Bronchial epithelial cell (primary cell): Measurements from ENCODE around the gene SRP68. TPM values are rescaled to one million over a fixed set of nuclear protein-coding genes. Genes with fewer than 3 reads are reported as not detected.
"Not testable (repeated sequence)": the region's sequence is repeated elsewhere in the genome, so short reads cannot be mapped to it uniquely, and the experiment has no call there.

Source experiments
- DNase-seq: peaks from one replicate; pipeline ENCODE4 v3.0.0-alpha.2; 2010; ENCODE audit warnings: low read depth
- FAIRE-seq: peaks from 2 replicates; lab custom pipeline; 2011; peaks lifted over from hg19 to GRCh38; lab: Jason Lieb, UNC
- H3K27me3 ChIP-seq: 2 replicates; pipeline ENCODE4 v1.5.1; 2011; ENCODE audit warnings: low read length; ENCODE audit not compliant: control insufficient read depth, insufficient read depth
- H3K36me3 ChIP-seq: 2 replicates; pipeline ENCODE4 v1.5.1; 2011; ENCODE audit warnings: low read length; ENCODE audit not compliant: control insufficient read depth, insufficient read depth
- H3K4me3 ChIP-seq: 2 replicates; pipeline ENCODE4 v1.5.1; 2011; ENCODE audit warnings: mild to moderate bottlenecking, low read depth, low read length, control low read depth
- total RNA-seq: library from RNA; depleted of rRNA; stranded (reverse); fragments of >200 nt; gene quantifications from 2 replicates; pipeline ENCODE4 v1.2.1, GENCODE V29; 2014
- TF ChIP-seq, protein P1 (sequence below): IDR thresholded peaks from 2 replicates; pipeline ENCODE4 v1.5.1; 2011; ENCODE audit warnings: mild to moderate bottlenecking, moderate library complexity, low read length, control low read depth, inconsistent platforms; ENCODE audit not compliant: insufficient read depth, severe bottlenecking

Gene SRP68
- total RNA-seq, 1 donor from 2014 or later, result 42.9 TPM

DNA sequence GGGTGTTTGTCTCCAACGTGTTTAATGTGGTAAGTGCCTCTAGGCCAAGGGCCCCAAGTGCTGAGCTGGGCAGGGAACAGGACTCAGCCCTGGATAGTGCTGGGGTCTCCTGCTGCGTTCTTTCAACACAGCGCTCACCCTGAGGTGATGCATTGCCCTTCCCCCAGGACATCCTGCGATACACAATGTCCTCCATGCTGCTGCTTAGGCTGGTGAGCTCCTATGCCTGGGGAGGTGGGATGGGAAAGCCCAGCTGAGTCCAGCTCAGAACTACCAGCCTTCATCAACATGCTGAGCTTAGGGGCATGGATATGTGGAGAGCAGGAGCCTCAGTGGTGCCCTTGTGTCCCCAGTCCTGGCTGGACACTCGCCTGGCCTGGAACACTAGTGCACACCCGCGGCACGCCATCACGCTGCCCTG lies 7.2 kb upstream of the SRP68 start:
- FAIRE-seq, result no peak
- Histone ChIP-seq H3K4me3 (no peak overlapping the region), H3K36me3 (peaks cover 8% of the 10 kb centered on the region), H3K27me3 (peaks cover 48% of the 10 kb centered on the region)
- TF ChIP-seq, protein P1, sequence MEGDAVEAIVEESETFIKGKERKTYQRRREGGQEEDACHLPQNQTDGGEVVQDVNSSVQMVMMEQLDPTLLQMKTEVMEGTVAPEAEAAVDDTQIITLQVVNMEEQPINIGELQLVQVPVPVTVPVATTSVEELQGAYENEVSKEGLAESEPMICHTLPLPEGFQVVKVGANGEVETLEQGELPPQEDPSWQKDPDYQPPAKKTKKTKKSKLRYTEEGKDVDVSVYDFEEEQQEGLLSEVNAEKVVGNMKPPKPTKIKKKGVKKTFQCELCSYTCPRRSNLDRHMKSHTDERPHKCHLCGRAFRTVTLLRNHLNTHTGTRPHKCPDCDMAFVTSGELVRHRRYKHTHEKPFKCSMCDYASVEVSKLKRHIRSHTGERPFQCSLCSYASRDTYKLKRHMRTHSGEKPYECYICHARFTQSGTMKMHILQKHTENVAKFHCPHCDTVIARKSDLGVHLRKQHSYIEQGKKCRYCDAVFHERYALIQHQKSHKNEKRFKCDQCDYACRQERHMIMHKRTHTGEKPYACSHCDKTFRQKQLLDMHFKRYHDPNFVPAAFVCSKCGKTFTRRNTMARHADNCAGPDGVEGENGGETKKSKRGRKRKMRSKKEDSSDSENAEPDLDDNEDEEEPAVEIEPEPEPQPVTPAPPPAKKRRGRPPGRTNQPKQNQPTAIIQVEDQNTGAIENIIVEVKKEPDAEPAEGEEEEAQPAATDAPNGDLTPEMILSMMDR, result no peak
- DNase-seq, result no peak

DNA sequence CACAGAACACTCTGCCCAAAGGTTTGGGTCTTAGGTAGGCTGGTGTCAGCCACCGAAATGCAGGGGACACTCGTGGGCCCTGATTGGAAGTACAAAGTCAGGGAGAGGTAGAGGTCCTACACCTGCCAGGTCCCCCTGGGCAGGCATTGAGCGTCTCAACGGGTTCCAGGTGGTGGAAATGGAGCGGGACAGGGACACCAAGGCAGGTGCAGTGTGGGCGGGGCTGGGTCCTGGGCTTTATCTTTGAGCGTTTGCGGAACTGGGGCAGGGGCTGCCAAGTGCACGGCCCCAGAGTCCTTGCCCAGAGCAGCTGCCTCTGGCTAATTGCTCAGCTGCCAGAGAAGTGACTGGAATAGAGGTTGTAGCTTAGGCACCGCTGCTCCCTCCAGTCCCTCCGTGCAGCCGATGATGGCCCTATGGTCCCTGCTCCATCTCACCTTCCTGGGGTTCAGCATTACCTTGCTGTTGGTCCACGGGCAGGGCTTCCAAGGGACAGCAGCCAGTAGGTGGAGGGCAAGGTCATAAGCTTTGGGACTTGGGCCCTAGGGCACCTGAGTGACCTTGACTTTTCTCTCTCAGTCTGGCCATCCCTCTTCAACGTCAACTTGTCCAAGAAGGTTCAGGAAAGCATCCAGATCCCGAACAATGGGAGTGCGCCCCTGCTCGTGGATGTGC lies 6.7 kb upstream of the SRP68 start, which contains the start of gene ZACN:
ZACN (plus strand) TSS at position 323 of the 675 bp plus-strand sequence; CDS start at position 406, 83 bp downstream.
- TF ChIP-seq, protein P1, result no peak
- DNase-seq (no peak), FAIRE-seq (no peak)
- peaks cover 51% of the 10 kb centered on the region for H3K27me3 ChIP-seq
- no peak within 1 kb of the TSS for H3K4me3 ChIP-seq
- peaks cover 4% of the 10 kb centered on the region for H3K36me3 ChIP-seq

DNA sequence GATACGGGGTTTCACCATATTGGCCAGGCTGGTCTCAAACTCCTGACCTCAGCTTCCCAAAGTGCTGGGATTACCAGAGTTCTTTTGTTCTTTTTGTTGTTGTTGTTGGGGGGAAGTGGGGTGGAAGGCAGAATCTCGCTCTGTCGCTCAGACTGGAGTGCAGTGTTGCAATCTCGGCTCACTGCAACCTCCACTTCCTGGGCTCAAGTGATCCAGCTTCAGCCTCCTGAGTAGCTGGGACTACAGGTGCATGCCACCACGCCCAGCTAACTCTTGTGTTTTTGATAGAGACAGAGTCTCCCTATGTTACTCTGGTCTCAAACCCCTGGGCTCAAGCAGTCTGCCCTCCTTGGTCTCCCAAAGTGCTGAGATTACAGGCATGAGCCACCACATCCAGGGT lies 6.1 kb upstream of the SRP68 start:
- not testable (repeated sequence) for DNase-seq, H3K36me3 ChIP-seq, H3K4me3 ChIP-seq, FAIRE-seq
- H3K27me3 ChIP-seq, result peaks cover 51% of the 10 kb centered on the region

DNA sequence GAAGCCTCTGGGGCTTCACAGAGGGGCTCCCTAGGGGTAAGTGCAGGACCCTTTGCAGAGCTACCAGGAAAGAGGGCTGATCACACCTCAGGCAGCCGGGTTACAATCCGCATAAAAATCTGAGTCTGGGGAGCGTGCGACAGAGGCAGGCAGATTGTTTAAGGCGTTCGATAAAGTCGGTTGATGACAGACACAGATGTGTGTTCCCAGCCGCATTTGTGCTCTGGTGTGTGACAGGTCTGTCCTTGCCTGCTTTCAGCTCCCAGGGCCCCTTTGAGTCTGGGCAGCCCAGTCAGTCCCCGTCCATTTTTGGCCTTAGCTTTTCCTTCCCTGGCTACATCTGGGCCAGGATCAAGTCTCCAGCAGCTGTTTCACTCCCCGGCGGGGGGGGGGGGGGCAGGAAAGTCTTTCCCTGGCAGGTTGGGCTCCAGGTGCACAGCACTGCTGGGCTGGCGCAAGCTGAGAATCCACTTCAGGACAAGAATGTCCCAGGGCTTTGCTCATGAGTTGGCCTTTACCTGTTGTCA lies 5.3 kb upstream of the SRP68 start:
- peak; percentile 47 for FAIRE-seq
- TF ChIP-seq, protein P1, result no peak
- DNase-seq, result no peak
- H3K36me3 ChIP-seq, result no peaks in the 10 kb centered on the region
- H3K4me3 ChIP-seq, result no peak overlapping the region
- peaks cover 51% of the 10 kb centered on the region for H3K27me3 ChIP-seq

DNA sequence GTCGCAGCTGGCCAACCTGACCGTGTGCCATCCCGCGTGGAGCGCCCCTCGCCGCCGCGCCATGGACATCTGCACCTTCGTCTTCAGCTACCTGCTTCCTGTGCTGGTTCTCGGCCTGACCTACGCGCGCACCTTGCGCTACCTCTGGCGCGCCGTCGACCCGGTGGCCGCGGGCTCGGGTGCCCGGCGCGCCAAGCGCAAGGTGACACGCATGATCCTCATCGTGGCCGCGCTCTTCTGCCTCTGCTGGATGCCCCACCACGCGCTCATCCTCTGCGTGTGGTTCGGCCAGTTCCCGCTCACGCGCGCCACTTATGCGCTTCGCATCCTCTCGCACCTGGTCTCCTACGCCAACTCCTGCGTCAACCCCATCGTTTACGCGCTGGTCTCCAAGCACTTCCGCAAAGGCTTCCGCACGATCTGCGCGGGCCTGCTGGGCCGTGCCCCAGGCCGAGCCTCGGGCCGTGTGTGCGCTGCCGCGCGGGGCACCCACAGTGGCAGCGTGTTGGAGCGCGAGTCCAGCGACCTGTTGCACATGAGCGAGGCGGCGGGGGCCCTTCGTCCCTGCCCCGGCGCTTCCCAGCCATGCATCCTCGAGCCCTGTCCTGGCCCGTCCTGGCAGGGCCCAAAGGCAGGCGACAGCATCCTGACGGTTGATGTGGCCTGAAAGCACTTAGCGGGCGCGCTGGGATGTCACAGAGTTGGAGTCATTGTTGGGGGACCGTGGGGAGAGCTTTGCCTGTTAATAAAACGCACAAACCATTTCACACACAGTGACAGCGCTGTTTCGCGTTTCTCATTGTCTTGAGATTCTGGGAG lies 4.7 kb upstream of the SRP68 start:
- no peak for FAIRE-seq
- Histone ChIP-seq H3K4me3 (no peak overlapping the region), H3K27me3 (peaks cover 51% of the 10 kb centered on the region), H3K36me3 (no peaks in the 10 kb centered on the region)
- TF ChIP-seq, protein P1, result no peak
- DNase-seq, result no peak

DNA sequence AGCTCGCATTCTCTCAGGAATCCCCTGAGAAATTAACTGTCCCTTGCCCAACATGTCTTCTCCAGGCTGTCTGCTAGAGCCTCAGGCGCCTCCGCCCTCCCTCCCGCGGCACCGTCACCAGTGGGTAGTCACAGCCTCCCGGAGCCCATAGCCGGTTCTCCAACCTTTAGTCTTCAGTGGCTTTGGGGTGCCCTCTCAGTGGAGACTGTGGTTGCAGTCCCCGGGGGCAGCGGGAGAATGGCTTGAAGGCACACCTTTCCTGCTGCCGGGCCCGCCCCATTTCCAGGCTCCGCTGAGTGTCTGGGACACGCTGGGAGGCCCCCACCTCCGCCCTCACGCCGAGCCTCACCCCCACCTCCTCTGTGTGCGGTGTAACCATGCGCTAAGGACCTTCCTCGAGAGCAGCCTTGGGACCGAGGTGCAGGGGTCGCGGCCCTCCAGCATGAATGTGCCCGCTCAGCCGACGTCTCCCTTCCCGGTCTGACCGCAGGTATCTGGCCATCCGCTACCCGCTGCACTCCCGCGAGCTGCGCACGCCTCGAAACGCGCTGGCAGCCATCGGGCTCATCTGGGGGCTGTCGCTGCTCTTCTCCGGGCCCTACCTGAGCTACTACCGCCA lies 3.9 kb upstream of the SRP68 start:
- DNase-seq (no peak), FAIRE-seq (no peak)
- Histone ChIP-seq H3K36me3 (no peaks in the 10 kb centered on the region), H3K27me3 (peaks cover 51% of the 10 kb centered on the region), H3K4me3 (no peak overlapping the region)
- TF ChIP-seq, protein P1, result no peak
